Fibroblast of lung (primary cell): ENCODE data around the gene FOXA3. TPM values are rescaled to one million over a fixed set of nuclear protein-coding genes. Genes with fewer than 3 reads are reported as not detected.
A peak's percentile ranks its signal among the peaks of the same experiment; 100 is the strongest.

Source experiments
- DNase-seq, 2 donors: peaks; one replicate each; pipeline versions ENCODE4 v3.0.0 to v3.0.0-alpha.2; 2010; ENCODE audit warnings: low read depth in 2 of 2
- H2AFZ ChIP-seq: 2 replicates; pipeline ENCODE4 v1.5.1; 2012; ENCODE audit warnings: low read length, control low read depth, inconsistent platforms
- H3K27ac ChIP-seq: 2 replicates; pipeline ENCODE4 v1.5.1; 2011; ENCODE audit warnings: low read length, control low read depth; ENCODE audit not compliant: insufficient read depth
- H3K27me3 ChIP-seq: 2 replicates; pipeline ENCODE4 v1.5.1; 2011; ENCODE audit warnings: mild to moderate bottlenecking, low read length; ENCODE audit not compliant: control insufficient read depth, insufficient read depth
- H3K36me3 ChIP-seq: 2 replicates; pipeline ENCODE4 v1.5.1; 2011; ENCODE audit warnings: low read length; ENCODE audit not compliant: control insufficient read depth, insufficient read depth
- H3K4me1 ChIP-seq: 2 replicates; pipeline ENCODE4 v1.5.1; 2011; ENCODE audit warnings: low read length; ENCODE audit not compliant: control insufficient read depth, insufficient read depth; ENCODE audit errors: extremely low read depth
- H3K4me2 ChIP-seq: 2 replicates; pipeline ENCODE4 v1.5.1; 2011; ENCODE audit warnings: low read length, control low read depth; ENCODE audit not compliant: insufficient read depth; ENCODE audit errors: extremely low read depth
- H3K4me3 ChIP-seq, 4 experiments: fragments of 200-600 bp in 1 of 4; sonication (generic) in 1 of 4; replicated peaks in 1 of 4; 2 replicates each; pipeline ENCODE4 v1.5.1; 2011 to 2016; ENCODE audit warnings: low read length in 4 of 4, low read depth in 3 of 4, mild to moderate bottlenecking in 3 of 4, control low read depth in 2 of 4, inconsistent platforms in 1 of 4, mixed read lengths in 1 of 4; ENCODE audit not compliant: insufficient read depth in 1 of 4; ENCODE audit errors: control extremely low read depth in 1 of 4
- H3K79me2 ChIP-seq: 2 replicates; pipeline ENCODE4 v1.5.1; 2012; ENCODE audit warnings: mild to moderate bottlenecking, low read length, inconsistent platforms; ENCODE audit not compliant: control insufficient read depth, insufficient read depth
- H3K9ac ChIP-seq: 2 replicates; pipeline ENCODE4 v1.5.1; 2011; ENCODE audit warnings: mild to moderate bottlenecking, low read length, control low read depth; ENCODE audit not compliant: insufficient read depth
- H3K9me3 ChIP-seq: 2 replicates; pipeline ENCODE4 v1.5.1; 2012; ENCODE audit warnings: low read depth, low read length; ENCODE audit not compliant: control insufficient read depth, insufficient read depth
- H4K20me1 ChIP-seq: 2 replicates; pipeline ENCODE4 v1.5.1; 2011; ENCODE audit warnings: low read length; ENCODE audit not compliant: control insufficient read depth, insufficient read depth; ENCODE audit errors: extremely low read depth
- CTCF ChIP-seq, 2 donors: IDR thresholded peaks in 1 of 2; conservative IDR thresholded peaks in 1 of 2; 1 replicate in 1 of 2; 2 replicates in 1 of 2; pipeline ENCODE4 v1.5.1; 2011 to 2012; ENCODE audit warnings: low read length in 2 of 2, control low read depth in 1 of 2, inconsistent platforms in 1 of 2, low read depth in 1 of 2, mild to moderate bottlenecking in 1 of 2
- EZH2 ChIP-seq: IDR thresholded peaks from 2 replicates; pipeline ENCODE4 v1.5.1; 2012; ENCODE audit warnings: low read length, control low read depth, mild to moderate bottlenecking; ENCODE audit errors: missing control alignments
- polyA plus RNA-seq, 2 donors: library from polyadenylated mRNA; depleted of rRNA in 1 of 2; stranded (reverse) in 1 of 2; unstranded in 1 of 2; fragments of >200 nt; gene quantifications; 2 replicates each; pipeline ENCODE4 v1.2.1, GENCODE V29; 2011 to 2012; ENCODE audit warnings: missing spikeins in 1 of 2
- total RNA-seq: library from RNA; depleted of rRNA; stranded (reverse); fragments of >200 nt; gene quantifications from 2 replicates; pipeline ENCODE4 v1.2.1, GENCODE V29; 2014

FOXA3 gene
- total and polyA plus RNA-seq, 2 donors (not counting 1 experiment from before 2014, with no cell fraction given) = not detected

- Histone ChIP-seq H3K27ac (no peak overlapping the region), H3K27me3 (no peaks in the 10 kb centered on the region), H3K9me3 (no peaks in the 10 kb centered on the region), H3K4me3 (no peak overlapping the region), H3K9ac (no peak overlapping the region), H4K20me1 (no peaks in the 10 kb centered on the region), H3K4me2 (no peak overlapping the region), H2AFZ (no peak overlapping the region), H3K4me1 (no peaks in the 10 kb centered on the region), H3K36me3 (peaks cover 36% of the 10 kb centered on the region), H3K79me2 (no peaks in the 10 kb centered on the region)
- no peak for TF ChIP-seq EZH2
- no peak for TF ChIP-seq CTCF (conservative IDR thresholded peaks at IDR 0.05 in 1 of 2, IDR thresholded peaks at IDR 0.05 in 1 of 2; ENCODE audit: low read depth in 1 of 2, low read length in 2 of 2)
- no peak for DNase-seq
Measured at GRCh38 chr19:45823182-45823581, 40.9 kb upstream of the FOXA3 start.

- no peak overlapping the region for H3K9ac ChIP-seq
- peaks cover 41% of the 10 kb centered on the region for H3K36me3 ChIP-seq
- H3K27ac ChIP-seq = no peak overlapping the region
- no peaks in the 10 kb centered on the region for H4K20me1 ChIP-seq
- H3K4me2 ChIP-seq = no peak overlapping the region
- no peaks in the 10 kb centered on the region for H3K9me3 ChIP-seq
- H3K4me3 ChIP-seq = no peak overlapping the region
- no peak overlapping the region for H2AFZ ChIP-seq
- no peaks in the 10 kb centered on the region for H3K27me3 ChIP-seq
- H3K79me2 ChIP-seq = no peaks in the 10 kb centered on the region
- TF ChIP-seq EZH2 = no peak
- no peak for TF ChIP-seq CTCF (conservative IDR thresholded peaks at IDR 0.05 in 1 of 2, IDR thresholded peaks at IDR 0.05 in 1 of 2; ENCODE audit: low read depth in 1 of 2, low read length in 2 of 2)
- DNase-seq = peak in 1 of 2 donors; percentile 54
- no peaks in the 10 kb centered on the region for H3K4me1 ChIP-seq
Measured at GRCh38 chr19:45824041-45824471, 40.1 kb upstream of the FOXA3 start.

- H3K36me3 ChIP-seq = peaks cover 43% of the 10 kb centered on the region
- H3K4me3 ChIP-seq = no peak overlapping the region
Measured at GRCh38 chr19:45824531-45825262, 39.4 kb upstream of the FOXA3 start.

More at GRCh38 chr19:45824531-45825262, 39.4 kb upstream of the FOXA3 start:
- TF ChIP-seq EZH2 (no peak), CTCF (conservative IDR thresholded peaks at IDR 0.05 in 1 of 2, IDR thresholded peaks at IDR 0.05 in 1 of 2; ENCODE audit: low read depth in 1 of 2, low read length in 2 of 2) (no peak)
- no peak overlapping the region for H3K27ac ChIP-seq
- H4K20me1 ChIP-seq = no peaks in the 10 kb centered on the region
- H3K9ac ChIP-seq = no peak overlapping the region
- DNase-seq = no peak
- H3K4me1 ChIP-seq = no peaks in the 10 kb centered on the region
- no peaks in the 10 kb centered on the region for H3K79me2 ChIP-seq
- H3K4me2 ChIP-seq = no peak overlapping the region
- no peaks in the 10 kb centered on the region for H3K27me3 ChIP-seq
- H3K9me3 ChIP-seq = no peaks in the 10 kb centered on the region
- no peak overlapping the region for H2AFZ ChIP-seq
